Vagina (tissue), 2 donors: ENCODE data around the gene AKR1C1.
"Not testable (repeated sequence)": the region's sequence is repeated elsewhere in the genome, so short reads cannot be mapped to it uniquely, and the experiment has no call there.

Experiments used
- POLR2A ChIP-seq, 2 donors: fragments of 450-650 bp; IDR thresholded peaks; one replicate each; pipeline ENCODE4 v1.6.1; 2017; ENCODE audit warnings: antibody characterized with exemption in 2 of 2, mild to moderate bottlenecking in 2 of 2, moderate library complexity in 2 of 2
- POLR2AphosphoS5 ChIP-seq, 2 donors: sonication (generic); formaldehyde crosslinking; IDR thresholded peaks; one replicate each; pipeline ENCODE4 v1.9.0; 2017; ENCODE audit warnings: antibody characterized with exemption in 2 of 2, mild to moderate bottlenecking in 2 of 2, low read depth in 1 of 2; ENCODE audit not compliant: insufficient read depth in 1 of 2
- TF ChIP-seq, protein P1 (sequence below), 3 experiments: fragments of 450-650 bp in 2 of 3; fragments of 200-600 bp in 1 of 3; sonication (generic) in 1 of 3; IDR thresholded peaks; one replicate each; pipeline ENCODE4 v1.5.1; 2017 to 2019; ENCODE audit warnings: antibody characterized with exemption in 3 of 3, mild to moderate bottlenecking in 2 of 3, moderate library complexity in 2 of 3

GRCh38 chr10:4970362-4970761 lies 7.1 kb downstream of the AKR1C1 start:
- TF ChIP-seq, protein P1, sequence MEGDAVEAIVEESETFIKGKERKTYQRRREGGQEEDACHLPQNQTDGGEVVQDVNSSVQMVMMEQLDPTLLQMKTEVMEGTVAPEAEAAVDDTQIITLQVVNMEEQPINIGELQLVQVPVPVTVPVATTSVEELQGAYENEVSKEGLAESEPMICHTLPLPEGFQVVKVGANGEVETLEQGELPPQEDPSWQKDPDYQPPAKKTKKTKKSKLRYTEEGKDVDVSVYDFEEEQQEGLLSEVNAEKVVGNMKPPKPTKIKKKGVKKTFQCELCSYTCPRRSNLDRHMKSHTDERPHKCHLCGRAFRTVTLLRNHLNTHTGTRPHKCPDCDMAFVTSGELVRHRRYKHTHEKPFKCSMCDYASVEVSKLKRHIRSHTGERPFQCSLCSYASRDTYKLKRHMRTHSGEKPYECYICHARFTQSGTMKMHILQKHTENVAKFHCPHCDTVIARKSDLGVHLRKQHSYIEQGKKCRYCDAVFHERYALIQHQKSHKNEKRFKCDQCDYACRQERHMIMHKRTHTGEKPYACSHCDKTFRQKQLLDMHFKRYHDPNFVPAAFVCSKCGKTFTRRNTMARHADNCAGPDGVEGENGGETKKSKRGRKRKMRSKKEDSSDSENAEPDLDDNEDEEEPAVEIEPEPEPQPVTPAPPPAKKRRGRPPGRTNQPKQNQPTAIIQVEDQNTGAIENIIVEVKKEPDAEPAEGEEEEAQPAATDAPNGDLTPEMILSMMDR (IDR thresholded peaks at IDR 0.05): not testable (repeated sequence)
- TF ChIP-seq POLR2AphosphoS5 (IDR thresholded peaks at IDR 0.05; ENCODE audit: insufficient read depth in 1 of 2, low read depth in 1 of 2); POLR2A (IDR thresholded peaks at IDR 0.05): not testable (repeated sequence)
